Measurements from ENCODE around the gene RAB32.
A peak's percentile ranks its signal among the peaks of the same experiment; 100 is the strongest.

GRCh38 chr6:146543211-146543939, at the start of gene RAB32:
- peak in 5 of 6 experiments; percentile 14 to 87 (median 74) for TF ChIP-seq CTCF (IDR thresholded peaks at IDR 0.05)
- peak in 1 of 2 donors; percentile 72 for TF ChIP-seq POLR2A (IDR thresholded peaks at IDR 0.05)

Measured in Peyer's patch (tissue), 4 donors.